GM19238 (cell line): ENCODE data around the gene GALR1.
"Not testable (repeated sequence)": the region's sequence is repeated elsewhere in the genome, so short reads cannot be mapped to it uniquely, and the experiment has no call there.

ENCODE experiments used
- DNase-seq: peaks from one replicate; pipeline ENCODE4 v3.0.0; 2011; ENCODE audit warnings: low spot score; ENCODE audit not compliant: insufficient read length

Gene GALR1, protein sequence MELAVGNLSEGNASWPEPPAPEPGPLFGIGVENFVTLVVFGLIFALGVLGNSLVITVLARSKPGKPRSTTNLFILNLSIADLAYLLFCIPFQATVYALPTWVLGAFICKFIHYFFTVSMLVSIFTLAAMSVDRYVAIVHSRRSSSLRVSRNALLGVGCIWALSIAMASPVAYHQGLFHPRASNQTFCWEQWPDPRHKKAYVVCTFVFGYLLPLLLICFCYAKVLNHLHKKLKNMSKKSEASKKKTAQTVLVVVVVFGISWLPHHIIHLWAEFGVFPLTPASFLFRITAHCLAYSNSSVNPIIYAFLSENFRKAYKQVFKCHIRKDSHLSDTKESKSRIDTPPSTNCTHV

DNA sequence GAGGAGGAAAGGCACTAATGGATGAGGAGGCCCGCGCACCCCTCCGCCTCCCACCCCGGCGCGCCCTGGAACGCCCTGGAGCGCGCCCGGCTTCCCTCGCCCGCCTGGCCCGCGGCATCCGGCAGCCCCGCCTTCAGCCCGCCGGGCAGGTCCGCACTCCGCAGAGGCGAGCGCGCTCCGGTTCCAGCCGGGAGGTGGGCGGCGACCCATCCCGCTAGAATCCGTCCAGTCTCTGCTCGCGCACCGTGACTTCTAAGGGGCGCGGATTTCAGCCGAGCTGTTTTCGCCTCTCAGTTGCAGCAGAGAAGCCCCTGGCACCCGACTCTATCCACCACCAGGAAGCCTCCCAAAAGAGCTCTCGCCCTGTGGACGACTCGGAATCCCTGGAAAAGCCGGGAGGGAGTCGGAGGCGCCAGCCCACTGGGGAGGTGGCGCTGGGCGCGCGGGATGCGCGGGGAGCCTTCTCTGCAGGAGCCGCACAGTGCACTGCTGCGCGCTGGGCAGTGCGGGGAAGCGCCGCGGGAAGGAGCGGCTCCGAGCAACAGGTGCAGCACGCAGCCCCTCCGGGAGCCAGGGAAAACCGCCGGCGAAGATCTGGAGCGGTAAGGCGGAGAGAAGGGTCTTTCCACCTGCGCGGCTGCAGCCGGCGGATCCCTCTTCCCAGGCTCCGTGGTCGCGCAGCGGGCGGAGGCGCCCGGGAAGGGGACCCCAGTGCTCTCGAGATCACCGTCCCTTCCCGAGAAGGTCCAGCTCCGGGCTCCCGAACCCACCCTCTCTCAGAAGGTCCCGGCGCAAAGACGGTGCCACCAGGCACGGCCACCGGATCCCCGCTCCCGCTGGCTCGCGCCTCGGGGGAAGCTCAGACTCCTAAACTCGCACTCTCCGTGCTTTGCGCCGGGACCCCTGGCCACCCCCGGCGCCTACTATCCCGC lies at the start of gene GALR1:
TSS of gene GALR1 (plus strand) at position 280 of the 932 bp plus-strand sequence. CDS start 701 bp downstream, outside the sequence.
- DNase-seq = no peak

DNA sequence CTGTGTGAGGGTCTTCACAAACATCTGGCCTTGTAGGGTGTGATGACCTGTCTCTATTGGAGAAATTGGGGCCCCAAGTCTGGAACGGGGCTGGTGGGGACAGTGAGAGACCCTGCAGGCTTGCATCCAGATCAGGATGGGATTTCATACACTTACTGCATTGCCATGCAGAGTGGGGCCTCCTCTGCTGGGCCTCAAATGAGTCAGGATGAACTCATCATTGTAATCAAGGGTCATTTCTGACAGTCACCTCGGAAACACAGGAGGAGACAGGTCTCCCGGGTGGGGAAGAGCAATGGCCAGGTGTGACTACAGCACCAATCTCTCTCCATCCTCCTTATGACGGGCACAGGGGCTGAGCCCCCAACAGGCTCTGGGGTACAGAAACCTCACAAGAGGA lies 48.1 kb upstream of the GALR1 start:
- DNase-seq = no peak

DNA sequence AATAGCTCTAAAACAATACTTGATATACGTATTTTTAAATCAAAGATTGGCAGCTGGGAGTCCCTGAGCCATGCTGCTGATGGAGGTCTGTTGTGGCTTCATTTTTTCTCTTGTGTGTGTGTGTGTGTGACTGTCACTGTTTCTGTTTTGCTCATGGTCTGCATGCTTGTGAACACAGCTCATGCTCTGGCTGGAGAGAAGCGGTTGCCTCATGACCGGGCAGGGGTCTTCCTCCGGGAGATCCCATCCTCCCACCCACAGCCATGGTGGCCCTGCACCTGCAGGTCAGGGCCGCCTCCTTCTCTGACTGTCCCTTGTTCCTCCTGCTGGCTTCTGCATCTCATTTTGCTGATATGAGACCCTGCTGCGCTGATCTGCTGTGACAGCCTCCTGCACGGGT lies 47.3 kb upstream of the GALR1 start:
- no peak for DNase-seq

DNA sequence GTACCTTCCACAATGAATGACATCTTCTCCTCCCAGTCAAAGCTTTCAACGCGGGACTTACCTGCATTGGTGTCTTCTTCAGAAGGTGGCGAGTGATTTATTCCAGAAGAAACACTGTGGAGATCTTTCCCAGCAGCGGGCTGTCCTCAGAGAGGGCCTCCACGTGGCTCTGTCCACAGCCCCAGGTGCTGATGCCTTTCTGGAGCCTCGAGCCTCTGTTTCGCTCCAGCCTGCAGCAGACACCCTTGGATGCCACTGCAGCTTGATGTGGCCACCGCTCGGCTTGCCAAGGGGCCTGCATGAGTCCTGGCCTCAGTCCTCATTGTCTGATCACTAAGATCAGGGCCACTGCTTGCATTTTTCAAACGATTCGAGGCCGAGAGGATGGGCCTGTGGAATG lies 46.6 kb upstream of the GALR1 start:
- DNase-seq = no peak

DNA sequence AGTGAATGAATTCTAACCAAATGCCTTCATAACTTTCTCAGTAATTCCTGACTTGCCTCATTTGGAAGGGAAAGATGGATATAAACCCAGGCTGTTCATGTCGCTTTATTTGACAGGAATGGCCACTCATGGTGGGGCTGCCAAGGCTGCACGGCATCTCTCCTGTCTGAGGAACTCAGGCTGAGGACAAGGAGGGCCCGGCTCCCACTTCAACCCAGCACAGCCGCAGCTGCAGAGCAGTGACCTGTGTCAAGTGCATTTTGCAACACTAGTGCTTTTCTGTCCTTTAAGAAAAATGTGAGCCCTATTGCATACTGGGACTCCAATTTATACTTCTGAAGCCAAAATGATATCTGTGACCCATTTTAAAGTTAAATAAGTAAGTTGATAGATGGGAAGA lies 45.8 kb upstream of the GALR1 start:
- no peak for DNase-seq

DNA sequence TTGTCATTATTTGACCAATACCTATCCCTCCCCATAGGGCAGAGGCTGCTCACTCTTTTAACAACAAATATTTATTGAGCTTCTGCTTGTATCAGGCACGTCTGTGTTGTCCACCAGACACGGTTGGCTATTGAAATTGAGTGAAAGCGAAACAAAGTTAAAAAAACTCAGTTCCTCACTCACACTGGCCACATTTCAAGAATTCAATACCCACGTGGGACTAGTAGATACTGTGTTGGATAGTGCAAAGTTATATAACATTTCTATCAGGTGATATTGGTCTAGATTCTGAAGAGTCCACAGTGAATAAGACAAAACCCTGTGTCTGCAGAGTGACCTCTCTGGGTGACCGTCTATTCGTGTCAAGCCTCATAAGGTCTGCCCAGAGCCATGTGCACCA lies 43.9 kb upstream of the GALR1 start:
- no peak for DNase-seq

DNA sequence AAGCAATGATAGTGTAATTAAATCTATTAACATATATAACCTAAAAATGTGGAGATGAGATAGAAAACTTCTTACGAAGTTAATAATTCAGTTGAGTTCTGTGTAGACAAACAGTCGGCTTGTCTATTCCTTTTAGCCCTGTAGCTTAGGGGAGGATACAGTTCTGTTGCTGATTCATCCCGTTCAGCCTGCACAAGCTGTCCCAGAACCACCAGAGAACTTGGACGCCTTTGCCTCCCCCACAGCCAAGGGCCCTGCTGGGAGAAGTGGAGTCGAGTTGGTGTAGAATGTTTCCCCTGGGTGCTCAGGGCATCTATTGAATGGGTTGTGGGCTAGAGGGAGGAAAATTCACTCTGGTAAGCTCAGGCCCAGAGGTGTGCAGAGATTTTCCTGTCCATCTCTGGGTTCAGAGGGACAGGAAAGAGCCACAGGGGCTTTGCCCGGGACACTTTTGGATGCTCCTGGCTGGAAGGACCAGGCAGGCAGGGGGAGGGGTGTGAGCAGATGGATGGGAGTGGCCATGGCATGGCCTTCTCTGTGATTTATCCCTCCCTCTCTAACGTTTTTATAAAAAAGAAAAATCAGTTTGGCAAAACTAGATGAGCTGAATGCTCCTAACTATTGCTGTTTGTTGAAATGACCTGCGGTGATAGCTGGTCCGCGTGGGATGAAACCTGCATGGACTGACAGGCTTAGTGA lies 42.8 kb upstream of the GALR1 start:
- DNase-seq = no peak

DNA sequence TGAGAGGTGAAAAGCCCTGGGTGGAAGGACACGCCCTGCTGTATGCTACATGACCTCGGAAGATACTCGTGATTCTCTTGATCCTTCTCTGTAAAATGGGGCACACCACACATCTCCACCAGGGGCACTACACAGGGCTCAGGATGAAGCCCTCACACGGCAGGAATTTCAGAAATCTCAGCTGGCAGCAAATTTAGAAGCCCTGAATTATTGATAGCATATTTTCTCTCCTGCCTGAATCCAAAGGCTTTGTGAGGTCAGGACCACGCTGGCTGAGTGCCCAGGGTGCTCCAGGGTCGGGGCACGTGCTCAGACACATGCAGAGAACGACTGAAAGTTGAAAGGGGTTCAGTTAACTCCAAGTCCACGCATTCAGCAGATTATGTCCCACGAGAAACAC lies 42.1 kb upstream of the GALR1 start:
- DNase-seq = peak; percentile 31

DNA sequence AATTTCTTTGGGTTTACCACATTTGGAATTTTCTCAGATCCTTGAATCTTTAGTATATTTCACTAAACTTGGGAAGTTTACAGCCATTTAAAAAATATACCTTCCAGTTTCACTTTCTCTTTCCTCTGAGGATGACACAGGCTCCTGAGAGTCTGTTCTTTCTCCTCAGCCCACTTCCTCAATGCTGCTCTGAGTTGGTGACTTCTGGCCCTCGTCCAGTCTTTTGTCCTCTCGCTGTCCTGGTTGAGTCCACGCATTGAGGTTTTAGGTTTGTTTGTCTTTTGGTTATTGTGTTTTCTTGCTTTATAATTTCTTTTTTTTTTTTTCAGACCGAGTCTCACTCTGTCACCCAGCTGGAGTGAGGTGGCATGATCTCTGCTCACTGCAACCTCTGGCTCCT lies 40.7 kb upstream of the GALR1 start:
- DNase-seq = peak; percentile 47

DNA sequence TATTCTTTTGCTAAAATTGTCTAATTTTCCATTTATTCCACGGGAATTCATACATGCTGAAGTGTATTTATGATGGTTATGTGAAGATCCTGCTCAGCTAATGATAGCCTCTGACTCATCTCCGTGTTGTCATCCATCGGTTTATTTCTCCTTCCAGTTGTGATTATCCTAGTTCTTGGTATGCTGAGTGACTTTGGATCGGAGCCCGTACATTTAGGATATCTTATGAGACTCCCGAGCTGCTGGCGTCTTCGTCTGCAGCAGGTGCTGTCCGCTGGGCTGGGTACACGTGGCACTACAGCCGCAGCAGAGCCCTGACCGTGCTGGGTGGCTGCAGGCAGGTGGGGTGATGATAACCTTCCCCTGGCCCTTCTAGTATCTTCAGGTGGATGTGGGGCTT lies 40.1 kb upstream of the GALR1 start:
- no peak for DNase-seq

DNA sequence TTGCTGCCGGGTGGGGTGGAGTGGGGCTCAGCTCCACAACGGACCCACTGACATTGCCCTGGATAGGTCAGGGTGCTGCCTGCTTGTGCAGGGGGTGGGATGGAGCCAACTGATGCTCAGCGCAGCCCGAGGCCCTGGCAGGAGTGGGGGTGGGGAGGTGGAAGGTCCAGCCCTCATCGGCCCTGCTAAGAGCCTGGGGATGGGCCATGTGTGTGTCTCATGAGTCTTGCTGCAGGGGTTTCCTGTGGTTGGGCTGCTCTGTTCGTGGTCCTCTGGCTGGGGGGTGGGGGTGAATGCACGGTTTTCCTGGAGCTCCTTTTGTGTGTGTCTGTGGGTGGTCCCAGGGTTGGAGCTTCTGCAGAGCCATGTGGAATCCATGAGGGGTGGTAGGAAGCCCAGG lies 39.4 kb upstream of the GALR1 start:
- no peak for DNase-seq

DNA sequence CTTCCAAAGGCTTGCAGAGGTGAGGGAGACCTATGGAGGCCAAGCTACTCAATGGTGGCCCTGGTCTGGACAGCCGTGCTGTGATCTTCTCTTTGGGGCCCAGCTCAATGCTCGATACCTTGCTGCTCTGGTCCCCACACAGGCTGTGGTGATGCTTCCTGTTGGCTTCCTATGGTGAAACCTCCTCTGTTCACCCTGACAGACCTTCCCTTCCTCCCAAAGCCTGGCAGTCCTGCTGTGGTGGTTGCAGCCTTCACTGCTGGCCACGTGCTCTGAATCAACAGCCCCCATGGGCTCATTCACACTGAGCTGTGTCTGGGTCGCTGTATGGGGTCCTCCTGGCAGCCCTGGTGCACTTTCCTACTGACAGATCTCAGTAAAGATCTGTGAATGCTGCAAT lies 31.0 kb upstream of the GALR1 start:
- DNase-seq = no peak

DNA sequence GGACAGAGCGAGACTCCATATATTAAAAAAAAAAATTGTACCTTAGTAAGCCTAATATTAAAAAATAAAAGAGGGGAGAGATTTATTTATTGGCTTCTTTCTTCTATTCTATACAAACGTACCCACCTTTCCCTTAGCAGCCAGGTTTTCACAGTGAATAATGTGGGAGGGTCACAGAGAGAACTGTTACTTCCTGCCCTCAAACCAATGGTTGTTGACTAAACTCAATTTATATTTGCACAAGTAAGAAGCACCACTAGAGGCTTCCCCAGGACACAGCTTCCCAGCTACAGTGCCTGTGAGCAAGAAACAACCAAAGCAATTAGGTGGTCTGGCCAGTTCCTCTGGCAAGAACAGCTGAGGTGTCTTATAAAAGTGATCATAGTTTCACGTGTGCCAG lies 28.9 kb upstream of the GALR1 start:
- no peak for DNase-seq

DNA sequence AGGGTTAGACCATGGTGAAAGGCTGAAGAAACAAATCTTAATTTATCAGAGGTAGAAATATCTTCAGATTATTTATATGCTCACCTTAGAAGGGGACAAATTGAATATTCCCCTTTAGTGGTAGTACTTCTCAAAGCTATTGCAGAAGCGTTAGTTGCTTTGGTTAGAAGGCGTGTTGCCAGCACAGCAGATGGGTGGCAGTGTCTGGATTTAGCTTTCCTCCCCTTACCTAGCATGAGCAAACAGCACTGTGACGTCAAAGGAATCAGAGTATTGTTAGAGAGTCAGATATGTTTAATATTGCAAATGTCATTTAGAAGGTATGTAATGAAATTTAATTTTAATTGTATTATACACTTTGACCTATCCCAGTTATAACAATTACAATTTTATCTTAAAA lies 27.2 kb upstream of the GALR1 start:
- no peak for DNase-seq

DNA sequence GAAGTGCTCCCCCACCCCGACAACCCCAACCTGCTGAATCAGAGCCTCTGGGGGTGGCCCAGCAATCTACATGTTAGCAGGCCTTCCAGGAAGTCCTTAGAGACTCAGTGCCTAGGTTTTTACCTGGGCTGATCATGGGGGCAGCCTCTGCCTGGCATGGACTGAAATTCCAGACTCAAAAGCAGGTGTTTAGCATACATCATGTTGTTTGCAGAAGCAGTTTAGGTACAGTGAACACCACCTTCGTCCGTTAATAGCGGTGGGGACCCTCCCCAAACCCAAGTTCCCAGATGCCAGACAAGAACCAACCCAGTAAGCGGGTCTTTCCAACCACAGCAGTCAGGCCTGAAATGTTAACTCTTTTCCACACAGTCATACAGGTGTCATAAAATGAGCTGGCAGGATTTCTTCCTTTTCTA lies 26.4 kb upstream of the GALR1 start:
- no peak for DNase-seq

DNA sequence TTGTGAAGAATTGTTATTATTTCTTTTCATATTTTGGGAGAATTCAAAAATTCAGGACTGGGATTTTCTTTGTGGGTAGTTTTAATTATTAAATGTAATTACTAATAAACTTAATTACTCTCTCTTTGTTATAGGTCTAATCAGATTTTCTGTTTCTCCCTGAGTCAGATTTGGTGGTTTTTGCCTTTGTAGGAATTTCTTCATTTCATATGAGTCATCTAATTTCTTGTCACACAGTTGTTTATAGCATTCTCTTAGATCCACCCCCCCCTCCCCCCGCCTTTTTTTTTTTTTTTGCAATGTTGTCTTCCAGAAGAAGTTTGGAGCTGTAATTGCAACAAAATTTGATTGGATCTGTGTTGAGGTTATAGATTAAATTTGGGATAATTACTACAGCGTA lies 26.0 kb upstream of the GALR1 start:
- DNase-seq = no peak

DNA sequence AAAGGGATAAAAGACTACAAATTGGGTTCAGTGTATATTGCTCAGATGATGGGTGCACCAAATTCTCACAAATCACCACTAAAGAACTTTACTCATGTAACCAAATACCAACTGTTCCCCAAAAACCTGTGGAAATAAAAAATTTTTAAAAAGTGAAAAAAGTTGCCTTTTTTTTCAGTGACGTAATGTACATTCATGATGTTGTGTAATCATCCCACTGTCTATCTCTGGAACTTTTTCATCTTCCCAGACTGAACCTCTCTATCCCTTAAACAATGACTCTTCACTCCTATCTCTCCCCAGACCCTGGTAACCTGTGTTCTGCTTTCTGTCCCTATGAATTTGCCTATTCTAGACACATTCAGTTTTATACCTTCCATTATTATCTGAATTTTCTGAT lies 19.0 kb upstream of the GALR1 start:
- no peak for DNase-seq

DNA sequence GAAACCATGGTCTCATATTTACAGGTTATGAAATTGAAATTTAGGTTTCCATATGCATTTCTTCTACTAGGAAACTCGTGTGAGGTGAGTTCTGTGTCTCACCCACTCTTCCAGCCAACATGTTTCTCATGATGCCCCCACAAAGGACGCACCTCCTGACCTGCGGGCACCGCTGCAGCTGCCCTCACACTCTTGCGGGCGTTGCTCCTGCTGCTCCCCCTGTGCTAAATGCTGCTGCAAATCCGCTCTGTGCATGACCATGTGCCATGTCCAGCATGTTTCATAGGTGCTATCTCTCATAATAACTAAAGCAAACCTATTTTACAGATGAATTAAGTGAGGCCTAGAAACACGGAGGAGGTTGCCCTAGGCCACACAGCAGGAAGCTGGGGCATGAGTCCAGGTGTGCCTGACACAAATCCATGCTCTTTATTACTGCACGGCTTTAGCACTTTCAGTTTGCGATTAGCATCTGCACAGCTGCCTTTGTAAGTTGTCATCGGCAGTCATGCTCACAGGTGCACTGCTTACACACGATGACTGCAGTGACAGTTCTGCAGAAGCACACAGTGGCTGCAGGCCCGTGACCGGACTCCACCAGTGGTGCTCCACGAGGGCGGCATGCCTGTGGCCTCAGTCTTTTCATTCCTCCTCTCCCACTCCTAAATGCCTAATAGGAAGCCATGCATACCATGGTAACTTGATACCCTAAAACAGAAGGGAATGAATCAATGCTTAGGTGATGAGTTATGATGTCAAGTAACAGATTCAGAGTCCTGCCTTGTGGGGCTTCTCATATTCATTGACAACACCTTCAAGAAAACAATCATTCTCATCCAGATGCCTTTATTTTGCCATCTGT lies 14.9 kb upstream of the GALR1 start:
- DNase-seq = no peak

DNA sequence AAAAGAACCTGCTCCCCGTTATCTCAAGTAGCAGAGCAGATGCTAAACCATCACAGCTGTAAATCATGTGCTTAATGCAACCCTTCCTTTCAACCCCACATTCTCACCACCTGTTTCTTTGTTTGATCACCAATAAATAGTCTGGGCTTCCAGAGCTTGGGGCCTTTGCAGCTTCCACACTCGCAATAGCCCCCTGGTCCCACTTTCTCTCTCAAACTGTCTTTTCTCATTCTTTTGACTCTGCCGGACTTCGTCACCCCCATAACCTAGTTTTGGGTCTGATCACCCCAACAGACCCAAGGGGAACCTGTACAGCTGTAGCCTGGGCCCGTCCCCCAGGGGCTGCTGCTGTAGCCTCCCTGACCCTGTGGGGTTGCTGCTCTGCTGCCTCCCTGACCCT lies 10.4 kb upstream of the GALR1 start:
- not testable (repeated sequence) for DNase-seq

DNA sequence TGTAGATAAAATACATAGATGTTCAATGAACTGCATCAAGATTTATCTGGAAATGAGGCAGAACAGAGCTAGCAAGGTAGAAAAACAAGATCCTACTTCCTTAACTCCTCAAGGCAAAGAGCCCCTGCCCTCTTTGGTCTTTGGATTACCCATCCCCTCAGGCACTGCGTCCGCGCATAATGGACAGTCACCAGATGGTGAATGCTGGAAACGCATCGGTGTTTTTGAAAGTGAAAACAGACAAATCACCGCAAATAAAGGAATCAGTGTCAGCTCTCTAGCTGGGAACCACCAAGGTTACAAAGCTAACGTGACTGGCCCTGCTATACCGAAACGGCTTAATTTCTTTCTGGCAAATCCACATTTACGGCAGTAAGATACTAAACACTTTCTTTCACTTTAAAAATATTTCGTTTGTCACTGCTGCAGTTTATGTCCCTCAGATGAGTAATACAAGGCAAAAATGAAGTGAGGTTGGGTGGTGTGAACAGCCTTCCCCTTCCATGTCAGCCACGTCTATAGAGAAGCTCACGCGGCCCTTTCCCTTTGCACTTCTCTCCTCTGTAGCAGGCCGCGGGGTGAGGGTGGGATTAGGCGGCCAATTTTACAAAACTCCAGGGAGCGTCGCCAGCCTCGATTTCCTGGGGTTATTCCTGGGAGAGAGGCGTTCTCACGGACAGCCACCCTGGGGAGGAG lies 627 bp upstream of the GALR1 start:
- DNase-seq = no peak
